Hepatocyte (in vitro differentiated cells): ENCODE results near the gene ARID5A. TPM values are rescaled to one million over a fixed set of nuclear protein-coding genes. Genes with fewer than 3 reads are reported as not detected.
"Not testable (repeated sequence)": the region's sequence is repeated elsewhere in the genome, so short reads cannot be mapped to it uniquely, and the experiment has no call there.

Experiments
- DNase-seq: peaks from one replicate; pipeline ENCODE4 v3.0.0-alpha.2; 2016; ENCODE audit warnings: low spot score
- H2AFZ ChIP-seq: fragments of 200-600 bp; sonication (generic); 2 replicates; pipeline ENCODE4 v1.6.0; 2016; ENCODE audit warnings: antibody characterized with exemption, mild to moderate bottlenecking
- H3K27ac ChIP-seq: fragments of 200-600 bp; sonication (generic); 2 replicates; pipeline ENCODE4 v1.5.1; 2016; ENCODE audit warnings: mild to moderate bottlenecking
- H3K27me3 ChIP-seq: fragments of 200-600 bp; sonication (generic); 2 replicates; pipeline ENCODE4 v1.6.1; 2016
- H3K36me3 ChIP-seq: fragments of 200-600 bp; sonication (generic); replicated peaks from 2 replicates; pipeline ENCODE4 v1.5.1; 2016; ENCODE audit warnings: low read depth; ENCODE audit not compliant: insufficient read depth
- H3K4me1 ChIP-seq: fragments of 200-600 bp; sonication (generic); 2 replicates; pipeline ENCODE4 v1.5.1; 2016; ENCODE audit warnings: mild to moderate bottlenecking, moderate library complexity; ENCODE audit not compliant: insufficient read depth
- H3K4me2 ChIP-seq: fragments of 200-600 bp; sonication (generic); 2 replicates; pipeline ENCODE4 v1.6.0; 2016
- H3K4me3 ChIP-seq: fragments of 200-600 bp; sonication (generic); 2 replicates; pipeline ENCODE4 v1.5.1; 2016; ENCODE audit warnings: mild to moderate bottlenecking
- H3K79me2 ChIP-seq: fragments of 200-600 bp; sonication (generic); 2 replicates; pipeline ENCODE4 v1.6.0; 2017; ENCODE audit warnings: mild to moderate bottlenecking
- H3K9me2 ChIP-seq: fragments of 200-600 bp; sonication (generic); replicated peaks from 2 replicates; pipeline ENCODE4 v1.6.0; 2017; ENCODE audit warnings: mild to moderate bottlenecking; ENCODE audit not compliant: insufficient read depth
- H3K9me3 ChIP-seq: fragments of 200-600 bp; sonication (generic); 2 replicates; pipeline ENCODE4 v1.5.1; 2016; ENCODE audit warnings: low read depth, mild to moderate bottlenecking
- H4K20me1 ChIP-seq: fragments of 200-600 bp; sonication (generic); 2 replicates; pipeline ENCODE4 v1.6.0; 2016; ENCODE audit warnings: mild to moderate bottlenecking; ENCODE audit not compliant: insufficient read depth, poor library complexity, severe bottlenecking
- EZH2 ChIP-seq: fragments of 200-600 bp; sonication (generic); IDR thresholded peaks from 2 replicates; pipeline ENCODE4 v1.6.1; 2016; ENCODE audit warnings: antibody characterized with exemption, mild to moderate bottlenecking, borderline replicate concordance
- EZH2phosphoT487 ChIP-seq: fragments of 200-600 bp; sonication (generic); IDR thresholded peaks from one replicate; pipeline ENCODE4 v1.6.1; 2018; ENCODE audit warnings: antibody characterized with exemption, mild to moderate bottlenecking, low read depth, moderate library complexity; ENCODE audit not compliant: unreplicated experiment, severe bottlenecking
- WGBS: methylation state at CpG from one replicate; pipeline ENCODE4 v1.1.6; 2016; ENCODE audit warnings: low lambda C conversion rate; ENCODE audit errors: missing lambda C conversion rate; 5-methylcytosine and 5-hydroxymethylcytosine counted together
- polyA plus RNA-seq: library from polyadenylated mRNA; unstranded; fragments of >200 nt; fragmentation: Nextera tagmentation; extraction: Ambion mirVana; gene quantifications from 2 replicates; pipeline ENCODE4 v1.2.1, GENCODE V29; 2016
- total RNA-seq: library from RNA; depleted of rRNA; stranded (reverse); fragments of >200 nt; gene quantifications from 2 replicates; pipeline ENCODE4 v1.2.3, GENCODE V29; 2014
- TF ChIP-seq, protein P1 (sequence below): fragments of 200-600 bp; sonication (generic); IDR thresholded peaks from 2 replicates; pipeline ENCODE4 v1.5.1; 2016; ENCODE audit warnings: antibody characterized with exemption, mild to moderate bottlenecking; ENCODE audit not compliant: poor library complexity

The ARID5A gene
- total and polyA plus RNA-seq, 2 experiments from 2014 or later, result 6.9 to 13.3 TPM

GRCh38 chr2:96553176-96553956 lies 16.8 kb downstream of the ARID5A start:
- Histone ChIP-seq H3K4me2 (no peak overlapping the region), H3K27ac (no peak overlapping the region), H3K79me2 (no peaks in the 10 kb centered on the region), H3K4me3 (no peak overlapping the region), H3K36me3 (no peaks in the 10 kb centered on the region), H3K9me2 (no peaks in the 10 kb centered on the region), H4K20me1 (no peaks in the 10 kb centered on the region), H3K9me3 (no peaks in the 10 kb centered on the region), H3K4me1 (no peaks in the 10 kb centered on the region), H3K27me3 (no peaks in the 10 kb centered on the region), H2AFZ (no peak overlapping the region)
- no peak for DNase-seq
- WGBS, result 94% methylated on average over 16 of the region's 16 CpGs
- TF ChIP-seq, protein P1, sequence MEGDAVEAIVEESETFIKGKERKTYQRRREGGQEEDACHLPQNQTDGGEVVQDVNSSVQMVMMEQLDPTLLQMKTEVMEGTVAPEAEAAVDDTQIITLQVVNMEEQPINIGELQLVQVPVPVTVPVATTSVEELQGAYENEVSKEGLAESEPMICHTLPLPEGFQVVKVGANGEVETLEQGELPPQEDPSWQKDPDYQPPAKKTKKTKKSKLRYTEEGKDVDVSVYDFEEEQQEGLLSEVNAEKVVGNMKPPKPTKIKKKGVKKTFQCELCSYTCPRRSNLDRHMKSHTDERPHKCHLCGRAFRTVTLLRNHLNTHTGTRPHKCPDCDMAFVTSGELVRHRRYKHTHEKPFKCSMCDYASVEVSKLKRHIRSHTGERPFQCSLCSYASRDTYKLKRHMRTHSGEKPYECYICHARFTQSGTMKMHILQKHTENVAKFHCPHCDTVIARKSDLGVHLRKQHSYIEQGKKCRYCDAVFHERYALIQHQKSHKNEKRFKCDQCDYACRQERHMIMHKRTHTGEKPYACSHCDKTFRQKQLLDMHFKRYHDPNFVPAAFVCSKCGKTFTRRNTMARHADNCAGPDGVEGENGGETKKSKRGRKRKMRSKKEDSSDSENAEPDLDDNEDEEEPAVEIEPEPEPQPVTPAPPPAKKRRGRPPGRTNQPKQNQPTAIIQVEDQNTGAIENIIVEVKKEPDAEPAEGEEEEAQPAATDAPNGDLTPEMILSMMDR, result no peak
- TF ChIP-seq EZH2, result no peak
- no peak for TF ChIP-seq EZH2phosphoT487

DNA sequence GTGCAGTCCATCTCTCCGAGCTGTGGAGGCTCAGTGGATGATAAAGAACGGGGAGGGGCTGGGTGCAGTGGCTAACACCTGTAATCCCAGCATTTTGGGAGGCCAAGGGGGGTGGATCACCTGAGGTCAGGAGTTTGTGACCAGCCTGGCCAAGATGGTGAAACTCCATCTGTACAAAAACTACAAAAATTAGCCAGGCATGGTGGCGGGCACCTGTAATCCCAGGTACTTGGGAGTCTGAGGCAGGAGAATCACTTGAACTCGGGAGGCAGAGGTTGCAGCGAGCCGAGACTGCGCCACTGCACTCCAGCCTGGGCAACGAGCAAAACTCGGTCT lies 17.4 kb downstream of the ARID5A start:
- H4K20me1 ChIP-seq, H3K36me3 ChIP-seq, H3K4me3 ChIP-seq, H3K4me1 ChIP-seq, H3K27me3 ChIP-seq, H3K79me2 ChIP-seq, H3K27ac ChIP-seq, H3K9me3 ChIP-seq, DNase-seq, H3K9me2 ChIP-seq, H2AFZ ChIP-seq: not testable (repeated sequence)
- WGBS, result 75% methylated on average over 9 of the region's 9 CpGs
- peak overlapping the region; percentile 65 for H3K4me2 ChIP-seq

- no peaks in the 10 kb centered on the region for H4K20me1 ChIP-seq
- no peaks in the 10 kb centered on the region for H3K79me2 ChIP-seq
- H3K27ac ChIP-seq, result no peak overlapping the region
- H3K4me3 ChIP-seq, result no peak overlapping the region
- no peaks in the 10 kb centered on the region for H3K27me3 ChIP-seq
- H3K4me2 ChIP-seq, result peak overlapping the region; percentile 65
- H2AFZ ChIP-seq, result no peak overlapping the region
- DNase-seq, result peak; percentile 71
- TF ChIP-seq, protein P1, result peak; percentile 81
- TF ChIP-seq EZH2phosphoT487, result no peak
- no peaks in the 10 kb centered on the region for H3K9me2 ChIP-seq
- no peaks in the 10 kb centered on the region for H3K36me3 ChIP-seq
- H3K9me3 ChIP-seq, result no peaks in the 10 kb centered on the region
- 55% methylated on average over 35 of the region's 35 CpGs for WGBS
- H3K4me1 ChIP-seq, result no peaks in the 10 kb centered on the region
Measured at GRCh38 chr2:96554293-96555145, 18.0 kb downstream of the ARID5A start.

DNA sequence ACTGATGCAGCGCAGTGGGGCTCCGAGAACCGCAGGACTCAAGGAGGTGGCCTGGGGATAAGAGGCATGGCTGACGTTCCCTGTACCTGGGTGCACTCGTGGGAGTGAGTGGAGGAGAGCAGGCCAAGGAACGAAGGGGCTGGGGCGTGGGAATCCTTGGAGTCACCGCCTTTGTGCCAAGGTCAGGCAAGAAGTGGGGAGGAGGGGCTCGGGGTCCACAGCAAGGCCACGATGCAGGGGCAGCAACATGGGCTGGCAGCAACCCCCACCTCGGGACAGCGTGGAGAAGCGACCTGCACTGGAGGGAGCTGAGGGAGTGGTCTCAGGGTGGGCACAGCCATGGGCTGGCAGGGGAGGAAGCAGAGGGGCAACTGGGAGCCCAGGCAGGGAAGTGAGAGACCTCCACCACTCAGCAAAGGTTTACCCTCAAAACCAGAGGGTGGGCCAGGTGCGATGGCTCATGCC lies 18.6 kb downstream of the ARID5A start:
- H3K79me2 ChIP-seq, result no peaks in the 10 kb centered on the region
- H3K27ac ChIP-seq, result no peak overlapping the region
- TF ChIP-seq EZH2phosphoT487 (no peak), EZH2 (no peak)
- TF ChIP-seq, protein P1, result no peak
- no peak overlapping the region for H2AFZ ChIP-seq
- H3K4me2 ChIP-seq, result no peak overlapping the region
- H3K4me1 ChIP-seq, result no peaks in the 10 kb centered on the region
- no peak overlapping the region for H3K4me3 ChIP-seq
- no peaks in the 10 kb centered on the region for H3K27me3 ChIP-seq
- no peaks in the 10 kb centered on the region for H4K20me1 ChIP-seq
- DNase-seq, result no peak
- H3K9me2 ChIP-seq, result no peaks in the 10 kb centered on the region
- WGBS, result 92% methylated on average over 11 of the region's 14 CpGs
- H3K9me3 ChIP-seq, result no peaks in the 10 kb centered on the region
- H3K36me3 ChIP-seq, result no peaks in the 10 kb centered on the region
